HG03457 (cell line): ENCODE measurements around the gene EML1.

Experiments used
- ATAC-seq: cut with Tn5 transposase; IDR thresholded peaks from one replicate; pipeline ENCODE4 v1.9.1; 2021; ENCODE audit warnings: moderate number of reproducible peaks; ENCODE audit not compliant: unreplicated experiment

Gene EML1

GRCh38 chr14:99952453-99952852 is 159.2 kb downstream of the EML1 start:
- no peak for ATAC-seq

GRCh38 chr14:99955826-99956455 is 162.7 kb downstream of the EML1 start:
- no peak for ATAC-seq

DNA sequence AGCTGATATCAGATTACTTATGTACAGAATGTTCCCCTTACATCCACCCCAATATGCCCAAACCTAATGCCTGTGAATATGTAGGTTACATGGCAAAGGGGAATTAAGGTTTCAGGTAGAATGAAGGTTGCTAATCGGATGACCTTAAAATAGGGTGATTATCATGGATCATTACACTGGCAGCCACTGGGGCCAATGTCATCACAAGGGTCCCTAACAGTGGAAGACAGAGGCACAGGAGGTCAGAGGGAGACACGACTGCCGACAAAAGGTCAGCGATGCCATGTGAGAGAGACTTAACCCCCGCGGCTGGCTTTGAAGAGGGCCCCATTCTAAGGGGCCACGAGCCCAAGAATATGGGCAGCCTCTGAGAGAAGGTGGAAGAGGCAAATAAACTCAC is 165.2 kb downstream of the EML1 start:
- ATAC-seq = no peak

GRCh38 chr14:99961826-99962518 is 168.8 kb downstream of the EML1 start:
- ATAC-seq = no peak

DNA sequence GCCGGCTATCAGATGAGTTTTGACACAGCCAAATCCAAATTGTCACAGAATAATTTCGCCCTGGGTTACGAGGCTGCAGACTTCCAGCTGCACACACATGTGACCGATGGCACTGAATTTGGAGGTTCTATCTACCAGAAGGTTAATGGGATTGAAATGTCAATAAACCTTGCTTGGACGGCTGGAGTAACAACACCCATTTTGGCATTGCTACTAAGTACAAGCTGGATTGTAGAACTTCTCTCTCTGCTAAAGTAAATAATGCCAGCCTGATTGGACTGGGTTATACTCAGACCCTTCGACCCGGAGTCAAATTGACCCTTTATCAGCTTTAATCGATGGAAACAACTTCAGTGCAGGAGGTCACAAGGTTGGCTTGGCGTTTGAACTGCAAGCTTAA is 171.8 kb downstream of the EML1 start:
- no peak for ATAC-seq

DNA sequence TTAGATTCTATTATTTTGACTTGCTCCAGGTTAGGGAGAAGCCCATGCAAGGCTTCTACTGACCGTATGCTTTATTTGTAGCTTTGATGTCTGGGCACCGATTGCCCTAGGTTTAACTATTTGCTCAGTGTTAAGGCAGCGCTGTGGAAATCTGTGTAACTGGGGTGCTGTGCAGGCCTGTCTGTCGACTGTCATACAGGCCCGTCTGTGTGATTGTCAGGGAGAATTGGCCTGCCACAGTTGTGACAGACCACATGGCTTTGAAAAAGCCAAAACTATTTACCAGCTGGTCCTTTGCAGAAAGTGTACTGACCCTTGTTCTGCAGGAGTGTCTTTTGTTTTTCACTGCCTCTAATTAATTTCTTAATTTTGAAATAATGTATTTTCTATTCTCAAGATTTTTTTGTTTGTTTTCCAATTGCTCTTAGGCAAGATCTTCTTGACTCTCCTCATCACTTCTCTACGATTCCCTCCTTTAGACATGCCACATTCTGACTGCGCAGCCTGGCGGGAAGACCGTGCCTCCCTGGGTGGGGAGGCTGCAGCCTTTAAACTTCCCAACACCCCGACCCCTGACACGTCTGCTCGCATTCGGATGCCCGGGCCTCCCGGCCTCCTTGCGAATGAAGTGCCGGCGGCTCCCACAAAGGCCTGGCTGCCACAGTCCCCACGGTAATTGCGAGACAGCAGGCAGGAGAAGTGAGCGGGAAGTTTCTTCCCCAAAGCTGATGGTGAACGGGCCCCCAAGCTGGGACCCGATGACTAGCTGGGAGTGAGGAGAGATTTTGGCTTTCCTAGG is 173.0 kb downstream of the EML1 start:
- ATAC-seq = no peak

- no peak for ATAC-seq
Observed at GRCh38 chr14:99966912-99967311, 173.7 kb downstream of the EML1 start.

DNA sequence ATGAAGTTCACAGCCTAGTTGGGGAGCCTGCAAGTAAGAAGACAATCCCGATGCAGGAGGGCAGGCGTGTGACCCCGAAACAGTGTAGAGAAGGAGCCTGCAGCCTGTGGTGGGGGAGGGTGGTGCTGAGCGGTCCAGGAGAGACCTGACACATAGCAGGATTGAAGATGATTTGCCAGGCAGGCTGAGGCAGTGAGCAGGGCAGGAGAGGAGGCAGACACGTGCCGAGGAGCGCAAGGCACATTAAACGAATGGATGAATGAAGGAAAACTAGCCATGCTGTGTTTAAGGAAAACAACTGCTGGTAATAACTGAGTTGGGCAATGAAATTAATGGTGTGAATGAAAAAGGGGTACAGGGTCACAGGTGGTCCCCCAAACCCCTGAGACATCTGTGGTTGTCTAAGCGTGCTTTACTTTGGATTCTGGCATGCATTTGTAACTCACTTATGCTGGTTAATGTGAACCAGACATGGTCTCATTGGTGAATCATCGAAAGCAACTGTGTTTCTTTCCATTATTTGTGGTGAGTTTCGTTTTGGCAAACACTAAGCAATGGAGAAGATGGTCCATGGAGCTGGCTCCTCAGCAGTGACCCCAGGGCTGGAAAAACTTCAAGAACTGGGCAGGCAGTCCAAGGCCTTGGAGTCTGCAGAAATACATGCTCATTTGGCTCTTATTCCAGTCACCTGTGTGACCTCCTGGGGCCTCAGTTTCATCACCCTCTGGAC is 175.1 kb downstream of the EML1 start:
- ATAC-seq = no peak

- no peak for ATAC-seq
Observed at GRCh38 chr14:99968941-99969340, 175.7 kb downstream of the EML1 start.

- no peak for ATAC-seq
Observed at GRCh38 chr14:99969673-99970322, 176.6 kb downstream of the EML1 start.

DNA sequence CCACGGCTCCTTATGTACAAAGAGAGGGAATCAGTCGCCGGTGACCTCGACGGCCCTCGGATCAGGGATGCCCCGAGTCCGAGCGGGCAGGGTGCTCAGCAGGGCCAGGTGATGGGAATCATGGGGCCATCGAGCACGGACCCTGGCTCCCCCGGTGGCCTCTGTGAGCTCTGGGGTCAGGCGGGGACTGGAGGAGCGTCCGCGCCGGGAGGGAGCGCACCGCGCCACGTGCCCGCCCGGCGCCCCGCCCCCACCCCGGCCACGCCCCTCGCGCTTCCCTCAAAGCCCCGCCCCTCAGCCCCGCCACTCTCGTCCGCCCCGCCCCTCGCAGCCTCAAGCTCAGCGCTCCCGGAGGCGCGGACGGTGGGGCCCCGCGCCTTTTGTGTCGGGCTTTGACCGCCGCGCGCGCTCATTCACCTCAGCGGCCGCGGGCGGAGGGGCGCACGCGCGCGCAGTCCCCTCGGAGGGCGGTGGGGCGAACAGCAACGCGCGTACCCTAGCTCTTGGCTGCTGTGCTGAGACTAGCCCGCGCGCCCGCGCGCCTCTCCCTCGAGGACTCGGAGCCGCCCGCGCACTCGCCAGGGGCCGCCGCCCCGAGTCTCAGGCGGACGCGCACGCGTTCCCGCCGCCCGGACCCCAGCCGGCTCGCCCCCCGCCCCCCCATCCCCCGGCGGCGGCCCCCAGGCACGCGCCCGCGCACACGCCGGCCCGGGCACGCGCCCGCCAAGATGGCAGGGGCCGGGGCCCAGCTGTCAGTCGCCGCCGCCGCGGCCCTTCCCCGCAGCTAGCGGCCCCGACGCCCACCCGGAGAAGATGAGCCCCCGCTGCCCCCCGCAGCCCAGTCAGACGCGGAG is 178.1 kb downstream of the EML1 start:
- ATAC-seq = no peak

DNA sequence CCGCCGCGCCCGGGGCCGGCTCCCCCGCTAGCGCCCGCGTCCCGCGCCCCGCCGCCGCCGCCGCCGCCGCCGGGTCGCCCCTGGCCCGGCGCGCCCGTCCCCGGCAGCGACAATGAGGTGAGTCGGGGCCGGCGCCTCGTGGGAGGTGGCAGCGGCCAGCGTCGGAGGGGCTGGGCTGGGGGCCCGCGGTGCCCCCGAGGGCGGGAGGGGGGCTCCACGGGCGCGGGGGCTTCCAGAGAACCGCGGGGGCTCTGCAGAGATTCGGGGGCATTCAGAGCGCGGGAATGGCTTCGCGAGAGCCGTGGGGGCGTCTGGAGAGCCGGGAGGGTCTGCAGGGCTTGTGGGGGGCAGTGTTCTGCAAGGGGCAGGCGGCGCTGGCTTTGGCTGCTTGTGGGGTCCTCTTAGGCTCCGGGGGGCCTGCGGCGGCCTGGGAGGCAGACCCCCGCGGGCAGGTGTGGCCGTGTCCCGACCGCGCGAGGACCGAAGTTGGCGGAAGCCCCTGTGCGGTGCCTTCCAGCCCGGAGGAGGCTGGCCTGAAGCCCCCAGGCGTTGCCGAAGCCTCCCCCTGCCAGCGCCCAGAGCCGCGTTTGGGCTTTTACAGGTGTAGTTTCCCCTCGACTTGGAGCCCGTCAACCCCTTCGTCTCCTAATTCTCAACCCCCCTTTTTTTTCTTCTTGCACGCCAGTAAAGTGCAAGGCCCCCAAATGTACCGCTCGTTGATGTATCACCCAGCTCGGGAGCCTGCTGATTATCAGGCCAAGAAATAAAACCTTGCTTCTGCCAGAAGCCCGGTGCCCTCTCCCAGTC is 178.9 kb downstream of the EML1 start:
- ATAC-seq = no peak

GRCh38 chr14:99972748-99973466 is 179.7 kb downstream of the EML1 start:
- no peak for ATAC-seq

GRCh38 chr14:99975190-99975589 is 182.0 kb downstream of the EML1 start:
- ATAC-seq = no peak

DNA sequence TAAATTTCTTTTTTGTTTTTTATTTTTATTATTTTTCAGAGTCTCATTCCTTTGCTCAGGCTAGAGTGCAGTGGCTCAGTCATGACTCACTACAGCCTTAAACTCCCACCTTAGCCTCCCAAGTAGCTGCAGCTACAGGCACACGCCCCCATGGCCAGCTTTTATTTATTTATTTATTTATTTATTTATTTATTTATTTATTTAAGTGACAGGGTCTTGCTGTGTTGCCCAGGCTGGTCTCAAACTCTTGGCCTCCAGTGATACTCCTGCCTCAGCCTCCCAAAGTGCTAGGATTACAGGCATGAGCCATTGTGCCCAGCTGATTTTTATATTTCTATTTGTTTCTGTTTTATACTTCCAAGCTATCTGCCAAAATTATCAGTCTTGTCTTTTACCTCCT is 182.8 kb downstream of the EML1 start:
- no peak for ATAC-seq

DNA sequence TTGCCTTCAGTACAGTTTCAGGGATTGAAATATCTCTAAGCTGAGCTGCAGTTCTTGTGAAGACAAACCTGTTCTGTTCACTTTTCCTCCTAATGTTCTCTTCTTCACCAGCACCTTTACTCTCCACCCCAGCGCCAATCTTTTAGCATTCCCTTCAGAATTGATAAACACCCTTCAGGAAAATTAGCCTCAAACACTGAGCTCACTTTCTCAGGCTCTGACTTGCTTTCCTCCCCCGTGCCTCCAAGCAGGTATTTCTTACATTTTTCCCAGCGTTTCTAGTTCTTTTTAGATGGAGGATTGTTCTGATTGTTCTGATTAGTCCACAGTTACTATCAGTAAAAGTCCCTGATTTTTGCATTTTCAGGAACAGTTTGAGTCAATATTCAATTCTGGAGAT is 183.5 kb downstream of the EML1 start:
- no peak for ATAC-seq

- ATAC-seq = no peak
Observed at GRCh38 chr14:99980299-99980698, 187.1 kb downstream of the EML1 start.

DNA sequence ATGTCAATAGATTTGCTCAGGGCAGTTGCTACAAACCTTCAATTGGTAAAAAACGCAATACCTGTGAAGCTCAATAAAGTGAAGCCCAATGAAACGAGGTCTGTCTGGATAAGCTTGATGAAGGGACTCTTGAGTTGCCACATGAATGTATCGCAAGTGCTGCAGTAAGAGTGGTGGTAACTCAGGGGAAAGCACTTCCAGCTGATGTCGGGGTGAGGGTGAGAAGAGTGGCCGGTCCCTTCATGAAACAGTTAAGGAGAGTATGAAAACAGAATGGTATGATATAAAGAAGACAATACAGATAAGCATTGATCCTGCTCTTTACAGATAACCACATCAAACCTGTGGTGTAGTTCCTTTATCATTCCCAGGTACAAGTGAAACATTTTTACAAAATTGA is 188.6 kb downstream of the EML1 start:
- ATAC-seq = no peak
